GM23338 (cell line): ENCODE results near the gene KBTBD4. TPM values are rescaled to one million over a fixed set of nuclear protein-coding genes. Genes with fewer than 3 reads are reported as not detected.

Experiments
- ATAC-seq: fragments of 200-7000 bp; cut with Tn5 transposase; 3 replicates; pipeline ENCODE4 v1.9.1; 2020
- DNase-seq: peaks from one replicate; pipeline ENCODE4 v3.0.0-alpha.2; 2015; ENCODE audit warnings: low spot score
- H2AFZ ChIP-seq: fragments of 200-600 bp; sonication (generic); 2 replicates; pipeline ENCODE4 v1.8.0; 2016; ENCODE audit warnings: antibody characterized with exemption, mild to moderate bottlenecking, moderate library complexity
- H3F3A ChIP-seq: fragments of 200-600 bp; sonication (generic); replicated peaks from 2 replicates; pipeline ENCODE4 v1.8.0; 2017; ENCODE audit warnings: antibody characterized with exemption, mixed run types, low read depth
- H3K27ac ChIP-seq: fragments of 200-600 bp; sonication (generic); 2 replicates; pipeline ENCODE4 v1.6.1; 2016; ENCODE audit warnings: low read depth
- H3K27me3 ChIP-seq: fragments of 200-600 bp; sonication (generic); 2 replicates; pipeline ENCODE4 v1.8.0; 2016; ENCODE audit warnings: mild to moderate bottlenecking, mixed run types, moderate library complexity; ENCODE audit not compliant: insufficient read depth
- H3K36me3 ChIP-seq: fragments of 200-600 bp; sonication (generic); 2 replicates; pipeline ENCODE4 v1.8.0; 2016; ENCODE audit warnings: mild to moderate bottlenecking; ENCODE audit not compliant: insufficient read depth
- H3K4me1 ChIP-seq: fragments of 200-600 bp; sonication (generic); 2 replicates; pipeline ENCODE4 v1.8.0; 2016; ENCODE audit warnings: mild to moderate bottlenecking, moderate library complexity; ENCODE audit not compliant: insufficient read depth
- H3K4me2 ChIP-seq: fragments of 200-600 bp; sonication (generic); 2 replicates; pipeline ENCODE4 v1.7.1; 2017; ENCODE audit warnings: mixed run types
- H3K4me3 ChIP-seq: fragments of 200-600 bp; sonication (generic); 2 replicates; pipeline ENCODE4 v1.6.1; 2016; ENCODE audit warnings: mixed run types
- H3K79me2 ChIP-seq: fragments of 200-600 bp; sonication (generic); replicated peaks from 2 replicates; pipeline ENCODE4 v1.8.0; 2017; ENCODE audit warnings: mild to moderate bottlenecking; ENCODE audit not compliant: insufficient read depth
- H3K9me2 ChIP-seq: fragments of 200-600 bp; sonication (generic); 2 replicates; pipeline ENCODE4 v1.8.0; 2017; ENCODE audit not compliant: insufficient read depth
- H4K20me1 ChIP-seq: fragments of 200-600 bp; sonication (generic); replicated peaks from 2 replicates; pipeline ENCODE4 v1.8.0; 2017; ENCODE audit warnings: mild to moderate bottlenecking; ENCODE audit not compliant: insufficient read depth
- H3K27ac Mint-ChIP-seq: 2 replicates; pipeline ENCODE4 v1.8.0; 2020; ENCODE audit warnings: inconsistent platforms, mild to moderate bottlenecking, moderate library complexity, mixed read lengths
- H3K27me3 Mint-ChIP-seq: 3 replicates; pipeline ENCODE4 v1.8.0; 2022; ENCODE audit warnings: low read depth, mild to moderate bottlenecking, moderate library complexity, mixed read lengths, inconsistent platforms; ENCODE audit not compliant: insufficient read depth, poor library complexity
- H3K36me3 Mint-ChIP-seq: 3 replicates; pipeline ENCODE4 v1.8.0; 2021; ENCODE audit warnings: low read depth, mild to moderate bottlenecking, inconsistent platforms, moderate library complexity, mixed read lengths
- H3K4me1 Mint-ChIP-seq: 3 replicates; pipeline ENCODE4 v1.8.0; 2020; ENCODE audit warnings: mild to moderate bottlenecking, inconsistent platforms, mixed read lengths
- H3K4me3 Mint-ChIP-seq: 3 replicates; pipeline ENCODE4 v1.8.0; 2021; ENCODE audit warnings: moderate library complexity, mild to moderate bottlenecking, inconsistent platforms, mixed read lengths
- H3K9me3 Mint-ChIP-seq: 3 replicates; pipeline ENCODE4 v1.8.0; 2020; ENCODE audit warnings: moderate library complexity, mild to moderate bottlenecking, inconsistent platforms, mixed read lengths
- CREB1 ChIP-seq: fragments of 250-450 bp; sonication (Bioruptor Pico); IDR thresholded peaks from 2 replicates; pipeline ENCODE4 v1.5.0; 2020; ENCODE audit warnings: low read depth, mild to moderate bottlenecking, moderate library complexity
- EZH2 ChIP-seq: fragments of 200-600 bp; sonication (generic); IDR thresholded peaks from one replicate; pipeline ENCODE4 v1.8.0; 2017; ENCODE audit warnings: antibody characterized with exemption, mild to moderate bottlenecking, low read depth; ENCODE audit not compliant: unreplicated experiment
- POLR2AphosphoS5 ChIP-seq: IDR thresholded peaks from 2 replicates; pipeline ENCODE4 v1.6.1; 2016; ENCODE audit warnings: antibody characterized with exemption, low read depth
- STAT1 ChIP-seq: IDR thresholded peaks from one replicate; pipeline ENCODE4 v1.6.1; 2016; ENCODE audit warnings: antibody characterized with exemption; ENCODE audit not compliant: unreplicated experiment
- ZNF114 ChIP-seq: fragments of 250-450 bp; sonication (Bioruptor Pico); IDR thresholded peaks from 2 replicates; pipeline ENCODE4 v1.5.0; 2020; ENCODE audit warnings: mild to moderate bottlenecking, moderate library complexity
- polyA plus RNA-seq: library from polyadenylated mRNA; unstranded; fragments of >200 nt; fragmentation: Nextera tagmentation; extraction: Ambion mirVana; gene quantifications from 2 replicates; pipeline ENCODE4 v1.2.1, GENCODE V29; 2016
- total RNA-seq: library from RNA; depleted of rRNA; stranded (reverse); fragments of >200 nt; shearing (Covaris generic); gene quantifications from 2 replicates; pipeline ENCODE4 v1.2.3, GENCODE V29; 2014
- TF ChIP-seq, protein P1 (sequence below), 2 experiments: fragments of 200-600 bp in 1 of 2; sonication (generic) in 1 of 2; conservative IDR thresholded peaks; 2 replicates each; pipeline versions ENCODE4 v1.5.1 to v1.6.1; 2016 to 2017; ENCODE audit warnings: antibody characterized with exemption in 2 of 2, low read depth in 2 of 2, mild to moderate bottlenecking in 2 of 2, moderate library complexity in 1 of 2

Gene KBTBD4
- total and polyA plus RNA-seq, 2 experiments from 2014 or later = 5.8 to 16.6 TPM

DNA sequence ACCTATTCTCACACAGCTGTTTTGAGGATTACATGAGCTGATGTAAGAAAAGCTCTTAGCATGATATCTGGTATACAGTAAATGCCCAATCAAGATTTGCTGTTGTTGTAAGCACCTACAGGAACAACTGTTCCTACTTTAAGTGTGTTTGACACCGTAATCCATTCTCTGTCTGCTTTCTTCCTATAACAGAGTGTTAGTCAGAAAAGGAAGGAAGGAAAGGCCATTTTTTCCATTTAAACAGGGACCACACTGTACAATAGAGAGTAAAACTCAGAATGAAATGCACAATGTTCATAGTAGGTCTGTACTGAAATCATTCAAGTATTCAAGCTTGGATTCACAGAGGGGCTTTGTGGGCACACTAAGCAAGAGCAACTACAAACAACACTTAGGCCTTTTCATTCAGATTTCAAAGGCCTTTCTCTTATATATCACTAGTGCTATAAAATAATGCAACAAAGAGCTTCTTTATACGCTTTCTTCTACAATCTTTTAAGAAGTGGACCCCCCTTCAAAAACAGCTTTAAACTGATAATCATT is 42.1 kb upstream of the KBTBD4 start (continued):
- TF ChIP-seq EZH2 = no peak
- no peak for TF ChIP-seq POLR2AphosphoS5
- no peak for TF ChIP-seq STAT1
- TF ChIP-seq ZNF114 (CRISPR knock-in tag) = no peak

DNA sequence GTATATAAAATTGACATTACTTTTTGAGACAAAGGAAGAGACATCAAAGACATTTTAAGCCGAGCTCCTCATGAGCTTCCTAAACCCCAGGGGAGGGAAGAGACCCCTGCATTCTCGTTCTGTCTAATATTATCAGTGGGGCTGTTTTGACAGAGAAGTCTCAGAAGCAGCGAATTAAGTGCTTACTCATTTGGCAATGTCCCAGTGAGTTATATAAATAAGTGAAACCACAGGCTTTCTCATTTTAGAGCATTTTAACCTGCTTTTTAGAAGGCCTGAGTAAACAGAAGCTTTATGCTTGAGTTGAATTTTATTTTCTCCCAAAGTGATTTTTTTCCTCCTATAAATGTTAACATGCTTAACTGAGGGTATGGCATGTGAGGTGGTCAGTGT is 38.6 kb upstream of the KBTBD4 start:
- H3K4me1 Mint-ChIP-seq = no peaks in the 10 kb centered on the region
- H3K9me3 Mint-ChIP-seq = no peaks in the 10 kb centered on the region
- Histone ChIP-seq H3K27me3 (no peaks in the 10 kb centered on the region), H2AFZ (no peak overlapping the region), H3K9me2 (no peaks in the 10 kb centered on the region), H3K4me2 (no peak overlapping the region), H4K20me1 (peaks cover 12% of the 10 kb centered on the region; the same call in 1 of the 2 replicates), H3K4me1 (no peaks in the 10 kb centered on the region), H3K27ac (no peak overlapping the region), H3K36me3 (peaks cover 19% of the 10 kb centered on the region), H3K4me3 (no peak overlapping the region), H3F3A (peaks cover 10% of the 10 kb centered on the region; the same call in 1 of the 2 replicates), H3K79me2 (no peaks in the 10 kb centered on the region)
- H3K4me3 Mint-ChIP-seq = no peak overlapping the region
- H3K27ac Mint-ChIP-seq = no peak overlapping the region
- TF ChIP-seq EZH2 = no peak
- no peak for TF ChIP-seq CREB1
- ATAC-seq = no peak
- H3K27me3 Mint-ChIP-seq = no peaks in the 10 kb centered on the region
- DNase-seq = no peak
- H3K36me3 Mint-ChIP-seq = peaks cover 31% of the 10 kb centered on the region; the same call in 2 of the 3 replicates

DNA sequence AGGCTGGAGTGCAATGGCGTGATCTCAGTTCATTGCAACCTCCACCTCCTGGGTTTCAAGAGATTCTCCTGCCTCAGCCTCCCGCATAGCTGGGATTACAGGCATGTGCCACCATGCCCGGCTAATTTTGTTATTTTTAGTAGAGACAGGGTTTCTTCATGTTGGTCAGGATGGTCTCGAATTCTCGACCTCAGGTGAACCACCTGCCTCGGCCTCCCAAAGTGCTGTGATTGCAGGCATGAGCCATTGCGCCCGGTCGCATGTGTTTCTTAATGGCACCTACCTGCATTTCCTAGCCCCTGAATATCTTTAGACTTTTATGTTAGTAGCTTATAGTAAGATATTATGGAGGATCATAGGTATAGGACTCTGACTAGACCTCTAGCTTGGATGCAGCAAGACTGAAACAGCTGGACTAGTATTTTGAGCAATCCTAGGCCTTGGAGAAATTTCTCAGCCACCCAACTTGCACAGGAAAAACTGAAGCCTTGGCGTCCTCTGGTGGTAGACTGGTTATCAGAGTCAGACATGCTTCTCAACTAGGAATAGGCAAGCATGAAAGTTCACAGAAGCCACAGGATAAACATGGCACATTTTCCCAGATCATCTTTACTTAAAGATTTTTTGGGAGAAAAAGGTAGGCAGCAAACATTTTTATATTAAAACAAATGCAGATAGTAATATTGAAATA is 38.1 kb upstream of the KBTBD4 start:
- Histone ChIP-seq H2AFZ (no peak overlapping the region), H3K4me1 (no peaks in the 10 kb centered on the region), H4K20me1 (peaks cover 8% of the 10 kb centered on the region), H3F3A (peaks cover 7% of the 10 kb centered on the region; the same call in 1 of the 2 replicates), H3K4me3 (no peak overlapping the region), H3K27me3 (no peaks in the 10 kb centered on the region), H3K36me3 (peaks cover 14% of the 10 kb centered on the region), H3K79me2 (no peaks in the 10 kb centered on the region), H3K4me2 (no peak overlapping the region), H3K27ac (no peak overlapping the region), H3K9me2 (no peaks in the 10 kb centered on the region)
- DNase-seq (peak; percentile 77), ATAC-seq (peak; percentile 84)
- Mint-ChIP-seq H3K27me3 (no peaks in the 10 kb centered on the region), H3K4me1 (no peaks in the 10 kb centered on the region), H3K9me3 (no peaks in the 10 kb centered on the region), H3K36me3 (peaks cover 25% of the 10 kb centered on the region; the same call in 2 of the 3 replicates), H3K4me3 (no peak overlapping the region), H3K27ac (no peak overlapping the region)
- no peak for TF ChIP-seq POLR2AphosphoS5
- TF ChIP-seq, protein P1, sequence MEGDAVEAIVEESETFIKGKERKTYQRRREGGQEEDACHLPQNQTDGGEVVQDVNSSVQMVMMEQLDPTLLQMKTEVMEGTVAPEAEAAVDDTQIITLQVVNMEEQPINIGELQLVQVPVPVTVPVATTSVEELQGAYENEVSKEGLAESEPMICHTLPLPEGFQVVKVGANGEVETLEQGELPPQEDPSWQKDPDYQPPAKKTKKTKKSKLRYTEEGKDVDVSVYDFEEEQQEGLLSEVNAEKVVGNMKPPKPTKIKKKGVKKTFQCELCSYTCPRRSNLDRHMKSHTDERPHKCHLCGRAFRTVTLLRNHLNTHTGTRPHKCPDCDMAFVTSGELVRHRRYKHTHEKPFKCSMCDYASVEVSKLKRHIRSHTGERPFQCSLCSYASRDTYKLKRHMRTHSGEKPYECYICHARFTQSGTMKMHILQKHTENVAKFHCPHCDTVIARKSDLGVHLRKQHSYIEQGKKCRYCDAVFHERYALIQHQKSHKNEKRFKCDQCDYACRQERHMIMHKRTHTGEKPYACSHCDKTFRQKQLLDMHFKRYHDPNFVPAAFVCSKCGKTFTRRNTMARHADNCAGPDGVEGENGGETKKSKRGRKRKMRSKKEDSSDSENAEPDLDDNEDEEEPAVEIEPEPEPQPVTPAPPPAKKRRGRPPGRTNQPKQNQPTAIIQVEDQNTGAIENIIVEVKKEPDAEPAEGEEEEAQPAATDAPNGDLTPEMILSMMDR (conservative IDR thresholded peaks at IDR 0.05; ENCODE audit: low read depth in 2 of 2) = peak; percentile 84 to 88
